CD4-positive, alpha-beta T cell treated with Interleukin-10 for 1 hour (primary cell): Measurements from ENCODE around the gene NME3.
"Not testable (repeated sequence)": the region's sequence is repeated elsewhere in the genome, so short reads cannot be mapped to it uniquely, and the experiment has no call there.

Experiments
- DNase-seq: peaks from one replicate; pipeline ENCODE4 v3.0.0-alpha.2; 2020

The NME3 gene

DNA sequence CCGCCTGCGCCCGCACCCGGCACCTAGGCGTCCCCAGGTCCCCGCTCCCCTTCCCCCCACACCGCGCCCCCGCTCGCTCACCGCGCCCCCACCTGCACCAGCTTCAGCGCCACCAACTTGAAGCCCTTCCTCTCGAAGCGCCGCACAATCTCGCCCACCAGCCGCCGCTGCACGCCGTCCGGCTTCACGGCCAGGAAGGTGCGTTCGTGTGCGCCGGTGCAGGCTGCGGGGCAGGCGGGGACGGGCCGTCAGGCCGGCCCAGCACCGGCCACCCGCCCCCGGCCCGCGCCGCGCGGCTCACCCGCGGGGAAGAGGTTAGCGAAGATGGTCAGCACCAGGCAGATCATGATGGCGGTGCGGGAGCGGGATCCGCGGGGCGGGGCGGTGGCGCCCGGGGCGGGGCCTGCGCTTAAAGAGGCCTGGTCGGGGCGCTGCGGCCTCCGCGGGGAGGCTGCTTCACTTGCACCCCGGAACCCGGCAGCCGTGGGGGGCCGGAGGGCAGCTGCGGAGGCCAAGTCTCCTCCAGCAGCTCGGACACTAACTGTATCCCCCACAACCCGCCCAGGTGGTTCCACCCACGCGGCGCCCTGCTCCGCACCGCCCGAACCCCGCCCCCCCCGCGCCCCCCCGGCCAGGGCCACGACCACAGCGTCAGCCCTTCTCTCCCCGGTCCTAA is at the start of gene NME3:
Gene NME3 (minus strand): TSS at position 356 of the 676 bp plus-strand sequence. CDS start 9 bp downstream, at position 347.
- peak; percentile 75 for DNase-seq

GRCh38 chr16:1820946-1821290 is 49.6 kb upstream of the NME3 start:
- no peak for DNase-seq

GRCh38 chr16:1820096-1820945 is 49.0 kb upstream of the NME3 start:
- DNase-seq = no peak

- DNase-seq = no peak
Observed at GRCh38 chr16:1819611-1820010, 48.3 kb upstream of the NME3 start.

- DNase-seq = no peak
Observed at GRCh38 chr16:1818873-1819525, 47.7 kb upstream of the NME3 start.

DNA sequence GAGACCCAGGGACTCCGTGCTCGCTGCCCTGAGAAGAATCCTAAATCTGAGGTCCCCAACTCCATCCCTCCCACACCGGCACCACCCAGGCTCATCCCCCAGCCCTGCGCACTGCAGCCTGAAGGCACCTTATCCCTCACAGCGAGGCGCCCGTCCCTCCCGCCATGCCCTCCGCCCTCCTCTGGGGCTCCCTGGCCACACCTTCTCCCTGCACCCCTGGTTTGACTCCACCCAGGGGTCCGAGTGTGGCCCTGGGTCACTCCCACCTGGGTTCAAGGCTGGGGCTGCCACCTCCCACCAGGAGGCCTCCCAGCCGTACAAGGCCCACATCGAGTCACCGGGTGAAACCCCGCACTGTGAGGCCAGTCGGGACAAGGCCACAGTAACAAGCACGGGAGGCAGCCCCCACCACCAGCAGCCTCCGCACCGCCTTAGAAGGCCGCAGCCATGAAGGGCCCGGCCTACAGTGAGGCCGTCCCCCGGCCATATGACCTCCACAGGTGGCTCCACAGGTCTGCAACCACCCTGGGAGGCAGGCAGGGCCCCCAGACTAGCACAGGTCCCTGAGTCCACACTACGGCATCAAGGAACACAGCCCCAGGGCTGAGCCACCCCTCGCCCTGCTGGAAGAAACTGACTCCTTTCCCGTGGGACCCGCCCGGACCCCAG is 47.0 kb upstream of the NME3 start:
- DNase-seq = no peak

- DNase-seq = no peak
Observed at GRCh38 chr16:1817716-1818115, 46.4 kb upstream of the NME3 start.

- no peak for DNase-seq
Observed at GRCh38 chr16:1817276-1817589, 45.9 kb upstream of the NME3 start.

GRCh38 chr16:1816396-1817275 is 45.3 kb upstream of the NME3 start:
- DNase-seq = no peak

GRCh38 chr16:1815461-1815860 is 44.1 kb upstream of the NME3 start:
- no peak for DNase-seq

- DNase-seq = peak; percentile 39
Observed at GRCh38 chr16:1812732-1813163, 41.4 kb upstream of the NME3 start.

- no peak for DNase-seq
Observed at GRCh38 chr16:1810536-1810935, 39.2 kb upstream of the NME3 start.

- DNase-seq = no peak
Observed at GRCh38 chr16:1810106-1810505, 38.8 kb upstream of the NME3 start.

DNA sequence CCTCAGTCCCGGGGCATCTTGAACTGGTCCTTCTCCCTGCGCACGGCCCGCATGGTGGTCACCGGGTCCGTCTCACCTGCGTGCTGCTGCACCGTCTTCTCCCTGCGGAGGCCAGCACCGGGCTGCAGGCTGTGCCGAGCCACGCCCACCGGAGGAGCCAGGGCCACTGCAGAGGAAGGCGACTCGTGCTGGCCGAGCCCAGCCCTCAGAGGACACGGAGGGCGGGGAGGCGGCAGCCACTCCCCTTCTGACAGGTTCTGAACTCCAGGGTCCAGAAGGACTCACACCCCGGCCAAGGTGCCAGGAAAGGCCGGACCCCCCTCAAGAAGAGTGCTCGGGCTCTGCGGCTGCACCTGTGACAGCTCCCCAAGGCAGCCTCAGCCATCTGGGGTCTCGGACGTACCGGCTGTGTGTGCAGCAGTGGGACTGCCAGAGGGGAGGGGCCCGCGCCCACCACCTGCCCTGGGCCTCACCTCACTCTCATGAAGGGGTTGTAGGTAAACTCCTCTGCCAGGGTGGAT is 38.0 kb upstream of the NME3 start:
- no peak for DNase-seq

GRCh38 chr16:1808691-1809090 is 37.3 kb upstream of the NME3 start:
- no peak for DNase-seq

DNA sequence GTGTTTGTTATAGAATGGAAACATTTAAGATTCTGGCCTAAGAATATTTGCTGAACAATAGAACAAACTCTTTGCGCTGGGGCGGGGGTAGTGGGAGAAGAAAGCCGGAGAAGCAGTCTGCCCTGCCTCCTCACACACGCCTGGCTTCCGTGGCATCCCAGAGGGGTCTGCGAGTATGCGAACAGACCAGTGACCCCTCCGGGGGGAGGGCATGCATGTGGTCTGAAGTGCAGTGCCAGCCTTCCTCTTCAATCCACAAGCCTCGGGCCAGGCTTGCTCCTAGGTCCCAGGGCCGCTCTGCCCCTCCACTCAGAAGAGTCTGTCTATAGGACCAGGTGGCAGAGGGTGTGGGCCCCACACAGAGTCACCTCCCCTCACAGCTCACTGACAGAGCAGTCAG is 36.3 kb upstream of the NME3 start:
- no peak for DNase-seq

- no peak for DNase-seq
Observed at GRCh38 chr16:1800701-1801100, 29.4 kb upstream of the NME3 start.

GRCh38 chr16:1799263-1799662 is 27.9 kb upstream of the NME3 start:
- not testable (repeated sequence) for DNase-seq

DNA sequence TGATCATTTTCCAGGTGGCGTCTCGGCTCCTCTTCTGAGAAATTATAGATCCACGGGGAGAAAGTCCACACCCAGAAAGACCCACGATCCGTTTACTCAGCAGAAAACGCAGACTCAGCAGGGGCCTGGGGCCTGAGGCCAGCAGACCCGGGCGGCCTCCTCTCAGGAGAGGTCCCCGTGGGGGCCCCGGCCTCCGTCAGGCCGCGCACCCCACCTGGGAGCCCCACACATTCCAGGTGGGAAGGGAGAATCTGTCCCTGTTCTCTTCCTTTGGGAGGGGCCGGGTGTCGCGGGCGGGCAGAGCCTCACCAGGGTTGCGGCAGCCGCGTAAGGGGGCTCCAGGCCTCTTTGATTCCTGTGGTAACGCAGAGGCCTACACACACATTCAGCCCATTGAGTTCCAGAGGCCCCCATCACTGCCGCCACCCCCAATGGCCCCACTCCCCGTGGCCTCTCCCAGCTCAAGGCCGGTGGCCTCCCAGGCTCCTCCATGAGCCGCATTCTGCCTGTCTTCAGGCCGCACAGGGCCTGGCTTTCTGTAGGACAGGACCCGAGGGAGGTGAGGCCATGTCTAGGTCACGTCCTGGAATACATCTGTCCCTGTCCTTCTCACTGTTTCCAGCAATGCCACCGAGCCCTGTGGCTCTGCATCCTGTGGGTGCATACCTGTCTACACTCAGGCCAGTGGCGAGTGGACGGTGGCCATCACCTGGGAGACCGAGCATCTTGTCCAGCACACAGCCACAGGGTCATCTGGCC is 23.7 kb upstream of the NME3 start:
- DNase-seq = no peak

DNA sequence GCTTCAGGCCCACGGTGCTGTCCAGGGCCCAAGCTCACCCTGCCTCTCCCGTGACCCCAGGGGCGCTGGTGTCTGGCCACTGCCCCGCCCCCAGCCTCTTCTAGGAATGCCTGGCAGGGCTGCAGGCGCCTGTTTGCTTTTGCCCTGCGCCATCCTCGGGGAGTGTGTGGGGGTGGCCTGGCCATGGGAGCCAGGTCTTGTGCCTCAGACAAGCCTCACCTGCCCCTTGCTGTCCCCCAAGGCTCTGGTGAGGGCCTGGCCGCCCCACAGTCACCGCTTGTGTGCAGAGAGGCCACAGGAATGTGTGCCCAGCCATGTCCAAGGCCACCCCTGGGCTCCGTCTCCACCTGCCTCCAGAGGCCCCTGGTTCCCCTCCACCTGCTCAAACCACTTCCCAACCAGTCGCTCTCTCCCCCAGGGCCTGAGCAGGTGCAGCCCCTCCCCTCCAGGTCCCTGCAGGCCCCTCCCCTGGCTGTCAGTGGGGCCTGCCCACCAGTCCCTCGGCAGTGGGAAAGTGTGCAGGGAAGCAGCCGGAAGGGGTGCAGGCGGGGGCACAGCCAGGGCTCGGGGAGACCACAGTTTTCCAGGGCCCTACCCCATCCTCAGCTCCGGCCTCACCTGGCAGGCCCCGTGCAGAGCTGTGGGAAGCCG is 23.0 kb upstream of the NME3 start:
- DNase-seq = no peak
